T-helper 2 cell treated with Interferon-gamma antibody and Interleukin-4, amounts not matched to agents 100 ng/mL and 5 ng/mL, for 36 hours (primary cell): ENCODE results near the gene GSN. TPM values are rescaled to one million over a fixed set of nuclear protein-coding genes. Genes with fewer than 3 reads are reported as not detected.

Source experiments
- intact Hi-C: fragments of 100-400 bp; cut with micrococcal nuclease; formaldehyde crosslinking; loops from one replicate; pipeline ENCODE4 v1.15.1; 2023
- total RNA-seq: library from RNA; stranded (reverse); gene quantifications from 2 replicates; pipeline ENCODE4 v1.2.3, GENCODE V29; 2022

The GSN gene
- total RNA-seq, 1 donor from 2014 or later: 2.7 TPM

- intact Hi-C loops: no loop called here
Measured at GRCh38 chr9:121348221-121348620, 80.3 kb downstream of the GSN start.

GRCh38 chr9:121349009-121349408 lies 81.0 kb downstream of the GSN start:
- intact Hi-C loops: no loop called here

DNA sequence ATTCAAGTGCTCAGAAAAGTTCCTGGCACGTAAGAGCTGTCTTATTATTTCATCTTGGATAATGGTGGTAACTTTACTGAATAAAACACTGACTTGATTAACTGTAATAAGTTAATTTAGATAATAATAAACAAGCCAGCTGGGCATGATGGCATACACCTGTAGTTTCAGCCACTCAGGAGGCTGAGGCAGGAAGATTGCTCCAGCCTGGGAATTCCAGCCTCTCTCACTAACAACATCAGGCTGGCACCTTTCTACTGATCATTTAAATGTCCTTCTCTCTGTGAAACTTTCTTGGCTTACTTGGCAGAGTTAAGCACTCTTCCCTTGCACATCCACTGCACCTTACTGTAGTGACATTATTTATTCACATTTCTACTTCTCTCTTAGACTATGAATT lies 82.1 kb downstream of the GSN start:
- intact Hi-C loops: no loop called here

GRCh38 chr9:121350993-121351561 lies 83.1 kb downstream of the GSN start:
- intact Hi-C loops: no loop called here

GRCh38 chr9:121353241-121354061 lies 85.5 kb downstream of the GSN start:
- intact Hi-C loops: loop anchor here (1.0 to 2.0 kb wide), 2 partner anchors 17 to 33 kb away; partner anchors contain the start of gene STOM

DNA sequence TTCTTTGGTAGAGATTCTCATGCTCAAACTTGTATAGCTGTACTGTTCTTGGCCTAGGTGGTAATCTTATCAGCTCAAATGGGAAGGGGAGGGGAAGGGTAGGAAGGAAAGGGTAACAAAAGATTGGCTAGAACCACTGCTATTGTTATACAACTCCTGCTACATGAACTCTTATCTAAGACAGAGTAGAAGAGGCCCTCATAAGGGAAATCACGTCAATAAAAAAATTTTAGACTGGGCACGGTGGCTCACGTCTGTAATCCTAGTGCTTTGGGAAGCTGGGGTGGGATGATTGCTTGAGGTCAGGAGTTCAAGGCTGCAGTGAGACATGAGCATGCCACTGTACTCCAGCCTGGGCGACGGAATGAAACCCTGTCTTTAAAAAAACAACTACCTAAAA lies 86.2 kb downstream of the GSN start:
- intact Hi-C loops: no loop called here

DNA sequence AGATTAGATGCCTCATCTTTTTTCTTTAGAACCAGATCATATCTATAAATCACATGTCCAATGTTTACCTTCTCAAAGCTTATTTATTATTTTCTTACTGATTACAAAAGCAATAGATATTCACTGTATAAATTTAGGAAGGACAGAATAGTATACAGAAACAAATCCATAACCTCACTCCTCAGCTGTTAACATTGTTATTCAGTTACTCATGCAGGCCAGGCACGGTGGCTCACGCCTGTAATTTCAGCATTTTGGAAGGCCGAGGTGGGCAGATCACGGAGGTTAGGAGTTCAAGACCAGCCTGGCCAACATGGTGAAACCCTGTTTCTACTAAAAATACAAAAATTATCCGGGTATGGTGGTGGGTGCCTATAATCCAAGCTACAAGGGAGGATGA lies 86.8 kb downstream of the GSN start:
- intact Hi-C loops: no loop called here

GRCh38 chr9:121357011-121357410 lies 89.0 kb downstream of the GSN start:
- intact Hi-C loops: no loop called here

GRCh38 chr9:121358751-121359150 lies 90.8 kb downstream of the GSN start:
- intact Hi-C loops: no loop called here

GRCh38 chr9:121359351-121360294 lies 91.7 kb downstream of the GSN start:
- intact Hi-C loops: no loop called here

- intact Hi-C loops: no loop called here
Measured at GRCh38 chr9:121360601-121361374, 92.8 kb downstream of the GSN start.

- intact Hi-C loops: no loop called here
Measured at GRCh38 chr9:121362813-121363621, 95.1 kb downstream of the GSN start.

DNA sequence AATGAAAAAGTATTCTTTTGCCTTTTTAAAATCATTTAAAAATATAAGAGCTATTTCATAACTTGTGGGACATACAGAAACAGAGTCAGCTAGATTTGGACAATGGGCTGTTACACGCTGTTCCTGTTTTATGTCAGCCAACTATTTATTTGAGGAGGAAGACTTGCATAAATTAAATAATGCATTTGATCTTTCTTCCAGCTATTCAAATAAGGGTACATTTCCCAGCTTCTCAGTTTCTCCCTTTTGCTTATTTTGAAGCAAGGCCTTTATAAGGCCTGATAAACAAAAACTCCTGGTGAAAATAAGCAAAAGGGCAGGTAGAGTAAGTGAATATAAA lies 95.6 kb downstream of the GSN start:
- intact Hi-C loops: no loop called here

- intact Hi-C loops: no loop called here
Measured at GRCh38 chr9:121364077-121364476, 96.1 kb downstream of the GSN start.

GRCh38 chr9:121364886-121365285 lies 96.9 kb downstream of the GSN start:
- intact Hi-C loops: loop anchor here (5.0 kb wide), 1 partner anchor 1462 kb away; the partner anchor contains the start of gene PDCL

GRCh38 chr9:121365564-121365963 lies 97.6 kb downstream of the GSN start:
- intact Hi-C loops: loop anchor here (5.0 kb wide), 1 partner anchor 1462 kb away; the partner anchor contains the start of gene PDCL

DNA sequence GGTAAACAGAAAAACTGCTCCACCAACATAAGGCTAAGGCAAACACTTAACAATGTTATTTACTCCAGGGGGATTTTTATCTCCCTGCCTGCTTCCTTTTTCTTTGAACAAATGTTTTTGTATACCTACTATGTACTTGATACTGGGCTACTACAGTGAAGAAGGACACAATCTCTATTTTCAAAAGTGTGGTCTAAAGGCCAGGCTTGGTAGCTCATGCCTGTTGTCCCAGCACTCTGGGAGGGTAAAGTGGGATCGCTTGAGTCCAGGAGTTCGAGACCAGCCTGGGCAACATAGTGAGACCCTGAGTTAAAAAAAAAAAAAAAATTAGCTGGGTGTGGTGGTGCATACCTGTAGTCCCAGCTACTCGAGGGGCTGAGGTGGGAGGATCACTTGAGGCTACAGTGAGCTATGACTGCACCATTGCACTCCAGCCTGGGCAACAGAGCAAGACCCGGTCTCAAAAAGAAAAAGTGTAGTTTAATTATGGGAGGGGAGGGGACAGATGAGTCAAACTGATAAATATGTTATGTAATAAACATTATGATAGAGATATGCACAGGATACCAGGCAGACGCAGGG lies 98.7 kb downstream of the GSN start:
- intact Hi-C loops: loop anchor here (5.0 kb wide), 1 partner anchor 1461 kb away; the partner anchor contains the start of gene PDCL

- intact Hi-C loops: loop anchor here (5.0 kb wide), 1 partner anchor 1460 kb away; the partner anchor contains the start of gene PDCL
Measured at GRCh38 chr9:121367306-121368137, 99.6 kb downstream of the GSN start.

- intact Hi-C loops: loop anchor here (5.0 kb wide), 1 partner anchor 1459 kb away; the partner anchor contains the start of gene PDCL
Measured at GRCh38 chr9:121368138-121368522, 100.2 kb downstream of the GSN start.
